Iris pigment epithelial cell (primary cell): ENCODE measurements around the gene TSLP.

Experiments used
- DNase-seq: peaks from one replicate; pipeline ENCODE4 v3.0.0-alpha.2; 2011; ENCODE audit warnings: low read depth

Gene TSLP

GRCh38 chr5:111099058-111099778 lies 27.7 kb downstream of the TSLP start:
- peak; percentile 52 for DNase-seq

DNA sequence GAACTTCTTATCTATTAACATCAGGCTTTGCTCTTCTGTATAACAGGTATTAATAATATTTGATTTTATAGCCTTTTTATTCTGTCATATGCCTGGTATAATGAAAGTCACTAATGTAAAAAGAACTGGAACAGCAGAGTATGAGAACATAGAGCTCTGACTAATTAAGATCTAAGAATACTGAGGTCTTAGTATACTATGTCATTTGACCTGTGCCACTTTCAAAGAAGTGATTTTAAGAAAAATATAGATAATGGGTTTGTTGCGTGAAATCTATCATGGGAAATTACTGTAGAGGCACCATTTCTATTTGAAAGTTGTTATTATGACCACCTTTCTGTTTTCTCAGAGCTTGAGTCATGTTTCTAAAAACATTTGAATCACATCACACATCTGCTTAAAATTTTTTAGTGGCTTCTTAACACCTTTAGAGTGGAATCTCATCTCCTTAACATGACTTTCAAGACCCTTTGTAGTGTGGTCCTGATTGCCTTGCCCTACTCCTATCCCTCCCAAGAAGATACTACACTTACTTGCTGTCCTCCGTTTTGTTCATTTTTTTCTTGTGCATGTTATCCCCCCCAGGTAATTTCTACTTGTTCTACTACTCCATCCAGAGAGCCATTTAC lies 34.9 kb downstream of the TSLP start:
- DNase-seq = no peak

- no peak for DNase-seq
Observed at GRCh38 chr5:111107371-111107770, 35.9 kb downstream of the TSLP start.

DNA sequence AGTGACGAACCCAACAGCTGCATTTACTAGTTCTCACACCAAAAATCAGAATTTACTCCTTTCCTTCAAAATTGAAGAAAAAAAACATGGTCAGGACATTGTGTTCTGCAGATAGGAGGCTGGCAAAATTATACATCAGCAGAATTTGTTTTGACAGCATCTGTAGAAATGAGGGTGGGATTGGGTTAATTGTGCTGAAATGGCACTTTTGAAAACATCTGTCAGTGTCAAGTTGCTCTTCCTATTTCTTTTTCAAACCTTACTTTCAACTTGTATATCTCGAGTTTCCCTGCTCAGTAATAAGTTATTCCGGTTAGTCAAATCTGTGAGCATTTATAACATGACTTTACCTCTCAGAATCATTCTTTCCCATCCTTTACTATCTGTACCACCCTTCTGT lies 40.4 kb downstream of the TSLP start:
- no peak for DNase-seq

- no peak for DNase-seq
Observed at GRCh38 chr5:111113678-111114077, 42.2 kb downstream of the TSLP start.

DNA sequence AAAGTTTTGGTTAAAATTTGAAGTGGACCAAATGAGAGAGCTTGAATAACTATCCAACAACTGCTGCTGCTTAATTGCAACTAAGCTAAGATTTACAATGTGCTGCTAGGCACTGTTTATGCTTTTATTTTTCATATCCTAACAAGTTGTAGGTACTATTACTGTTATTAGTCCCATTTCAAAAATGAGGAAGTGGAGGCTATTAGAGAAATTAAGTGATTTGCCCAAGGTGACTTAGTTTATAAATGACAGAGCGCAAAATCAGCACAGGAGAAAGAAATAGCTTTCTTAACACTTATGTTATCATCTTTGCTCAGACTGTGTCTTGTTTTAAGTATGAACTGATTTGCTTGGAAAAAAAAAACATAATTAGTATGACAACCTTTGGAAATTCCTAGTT lies 43.7 kb downstream of the TSLP start:
- no peak for DNase-seq

- no peak for DNase-seq
Observed at GRCh38 chr5:111116550-111116949, 45.0 kb downstream of the TSLP start.

DNA sequence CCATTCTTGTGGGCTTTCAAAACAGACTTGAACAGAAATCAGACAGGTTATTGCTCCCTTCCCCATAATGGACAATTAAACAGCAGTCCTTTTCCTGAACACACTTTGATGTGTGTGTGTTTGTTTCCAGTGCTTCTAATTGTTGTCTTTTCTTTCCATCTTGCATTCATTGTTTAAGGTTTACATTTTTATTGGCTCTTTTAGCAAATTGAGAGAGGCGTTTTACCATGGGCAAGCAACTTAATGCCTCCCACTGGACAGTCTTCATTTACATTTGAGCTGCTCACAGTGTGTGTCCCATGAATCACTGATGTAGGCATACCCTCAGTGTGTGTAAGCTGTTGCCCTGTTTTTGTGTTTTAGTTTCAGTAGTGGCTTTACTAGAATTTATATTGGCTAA lies 45.6 kb downstream of the TSLP start:
- no peak for DNase-seq

DNA sequence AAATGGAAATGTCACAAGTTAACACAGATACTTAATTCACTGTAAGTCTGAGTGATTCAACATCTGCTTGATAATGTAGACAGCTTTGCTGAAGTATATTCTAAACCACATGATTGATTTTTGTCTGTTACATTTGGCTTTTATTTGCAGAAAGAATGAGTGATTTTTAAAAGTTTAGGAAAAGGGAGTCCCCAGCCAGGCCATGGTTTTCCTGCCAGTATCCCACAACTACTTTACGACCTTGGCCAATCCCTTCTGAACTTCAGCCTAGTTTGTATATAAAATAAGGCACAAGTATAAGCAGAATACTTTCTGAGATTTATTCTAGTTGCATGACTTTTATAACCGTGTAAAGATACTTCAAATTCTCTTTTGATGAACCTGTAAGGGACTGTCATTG lies 47.7 kb downstream of the TSLP start:
- DNase-seq = no peak

DNA sequence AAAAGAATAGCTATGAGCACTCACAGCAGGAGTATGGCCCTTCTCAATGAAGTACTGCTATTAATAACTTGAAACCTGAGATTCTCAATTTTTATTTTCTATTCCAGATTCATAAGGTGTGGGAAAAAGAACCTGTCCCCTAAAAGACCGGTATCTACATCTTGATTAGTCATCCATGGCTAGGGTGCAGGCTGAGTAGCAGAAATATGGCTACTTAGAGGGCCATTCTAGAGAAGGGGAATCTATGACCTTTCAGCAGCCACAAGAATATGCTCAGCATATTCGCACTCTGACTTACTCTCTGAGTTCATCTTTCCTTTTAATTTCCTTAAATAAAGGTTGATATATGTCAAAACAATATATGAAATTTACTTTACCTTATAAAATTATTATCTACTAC lies 48.3 kb downstream of the TSLP start:
- no peak for DNase-seq

DNA sequence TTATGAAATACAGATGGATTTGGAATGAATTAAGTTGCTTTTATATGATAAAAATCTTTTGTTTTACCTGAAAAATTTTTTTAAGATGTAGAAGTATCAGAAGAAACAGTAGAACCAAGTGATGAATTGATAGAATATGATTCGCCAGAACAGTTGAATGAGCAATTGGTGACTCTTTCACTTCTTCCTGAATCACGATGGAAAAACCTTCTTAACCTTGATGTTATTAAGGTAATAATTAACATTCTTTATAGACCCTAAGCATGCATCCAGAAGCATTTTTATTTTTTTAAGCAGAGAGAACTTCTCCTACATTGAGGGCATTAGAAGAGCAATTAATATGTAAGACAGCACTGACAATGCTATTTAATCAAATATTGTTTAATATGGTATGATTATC lies 49.4 kb downstream of the TSLP start:
- DNase-seq = no peak

GRCh38 chr5:111121926-111122325 lies 50.4 kb downstream of the TSLP start:
- DNase-seq = no peak

- DNase-seq = peak; percentile 12
Observed at GRCh38 chr5:111122398-111122797, 50.9 kb downstream of the TSLP start.

GRCh38 chr5:111124793-111125192 lies 53.3 kb downstream of the TSLP start:
- DNase-seq = no peak

DNA sequence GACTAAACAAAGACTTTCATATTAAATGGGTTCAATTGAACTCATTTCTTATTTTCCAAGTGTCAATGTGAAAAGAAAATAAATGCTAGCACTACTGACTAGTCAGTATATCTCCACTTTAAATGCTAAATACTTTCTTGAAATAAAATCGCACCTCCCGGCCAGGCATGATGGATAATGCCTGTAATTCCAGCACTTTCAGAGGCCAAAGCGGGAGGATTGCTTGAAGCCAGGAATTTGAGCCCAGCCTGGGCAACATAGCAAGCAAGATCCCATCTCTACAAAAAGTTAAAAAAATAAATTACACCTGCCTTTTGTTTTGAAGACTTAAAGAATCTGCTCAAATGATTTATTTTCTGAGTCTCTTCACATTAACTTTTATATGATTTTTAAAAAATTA lies 55.4 kb downstream of the TSLP start:
- DNase-seq = no peak
